ENCODE data around the gene FCRLA. TPM values are rescaled to one million over a fixed set of nuclear protein-coding genes. Genes with fewer than 3 reads are reported as not detected.
"Not testable (repeated sequence)": the region's sequence is repeated elsewhere in the genome, so short reads cannot be mapped to it uniquely, and the experiment has no call there.

The FCRLA gene, protein sequence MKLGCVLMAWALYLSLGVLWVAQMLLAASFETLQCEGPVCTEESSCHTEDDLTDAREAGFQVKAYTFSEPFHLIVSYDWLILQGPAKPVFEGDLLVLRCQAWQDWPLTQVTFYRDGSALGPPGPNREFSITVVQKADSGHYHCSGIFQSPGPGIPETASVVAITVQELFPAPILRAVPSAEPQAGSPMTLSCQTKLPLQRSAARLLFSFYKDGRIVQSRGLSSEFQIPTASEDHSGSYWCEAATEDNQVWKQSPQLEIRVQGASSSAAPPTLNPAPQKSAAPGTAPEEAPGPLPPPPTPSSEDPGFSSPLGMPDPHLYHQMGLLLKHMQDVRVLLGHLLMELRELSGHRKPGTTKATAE
- total RNA-seq: 1.1 TPM

DNA sequence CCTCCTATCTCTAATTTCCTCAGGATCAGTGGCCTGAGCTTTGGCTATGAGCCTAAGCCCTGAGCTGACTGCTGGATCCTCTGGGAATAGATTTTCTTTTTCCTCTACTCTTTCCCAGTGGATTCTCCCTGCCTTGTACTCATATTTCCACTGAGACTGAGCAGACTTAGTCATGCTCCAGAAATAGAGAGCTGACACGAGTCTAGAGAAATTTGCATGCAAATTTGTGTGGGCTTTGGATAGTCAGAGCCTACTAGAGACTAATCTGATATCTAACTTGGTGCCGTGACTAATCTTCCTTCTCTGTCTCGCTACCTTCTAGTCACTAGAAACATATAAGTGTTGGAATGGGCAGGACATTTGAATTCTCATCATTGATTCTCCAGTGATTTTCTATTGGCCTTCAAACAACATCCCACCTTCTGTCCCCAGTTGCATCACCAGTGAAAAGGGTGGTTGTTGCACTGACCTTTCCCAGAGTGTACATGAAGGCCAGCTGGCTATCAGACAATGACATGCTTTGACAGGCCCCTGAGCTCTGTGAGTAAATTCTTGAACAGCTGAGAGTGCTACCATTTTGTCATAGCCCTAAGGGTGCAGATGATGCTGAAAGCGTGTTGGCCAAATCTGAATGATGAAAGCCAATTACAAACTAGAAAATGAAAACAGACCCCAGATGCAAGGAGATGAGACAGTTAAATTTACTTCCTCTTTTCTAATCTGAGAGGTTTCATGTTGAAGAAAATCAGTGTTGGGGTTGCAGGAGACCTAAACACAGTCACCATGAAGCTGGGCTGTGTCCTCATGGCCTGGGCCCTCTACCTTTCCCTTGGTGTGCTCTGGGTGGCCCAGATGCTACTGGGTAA, at the start of gene FCRLA:
Gene FCRLA, plus strand, starts transcription at position 748 of the 866 bp plus-strand sequence. Its CDS starts 36 bp downstream, at position 784.
- peak in 1 of 3 donors; percentile 66 for DNase-seq (ENCODE audit: low read depth in 2 of 3, low spot score in 2 of 3)

DNA sequence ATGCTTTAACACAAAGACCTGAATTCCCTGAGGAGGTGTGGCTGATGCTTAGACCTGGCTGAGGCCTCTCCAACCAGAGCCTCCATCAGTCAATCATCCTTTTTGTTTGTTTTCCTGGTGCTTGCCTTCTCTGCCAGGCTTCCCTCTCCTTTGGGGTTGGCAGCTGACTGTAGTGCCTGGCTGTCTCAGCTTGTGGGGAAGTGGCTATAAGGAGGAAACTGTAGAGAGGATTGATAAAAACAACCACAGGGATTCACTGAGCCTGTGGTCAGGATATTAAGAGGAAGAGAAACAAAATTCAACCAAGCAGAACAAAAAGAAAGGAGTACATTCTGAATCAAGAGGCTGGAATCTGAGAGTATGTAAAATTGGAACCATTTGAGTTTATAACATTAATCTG, 48.5 kb upstream of the FCRLA start:
- DNase-seq (ENCODE audit: low read depth in 2 of 3, low spot score in 2 of 3): not testable (repeated sequence)

DNA sequence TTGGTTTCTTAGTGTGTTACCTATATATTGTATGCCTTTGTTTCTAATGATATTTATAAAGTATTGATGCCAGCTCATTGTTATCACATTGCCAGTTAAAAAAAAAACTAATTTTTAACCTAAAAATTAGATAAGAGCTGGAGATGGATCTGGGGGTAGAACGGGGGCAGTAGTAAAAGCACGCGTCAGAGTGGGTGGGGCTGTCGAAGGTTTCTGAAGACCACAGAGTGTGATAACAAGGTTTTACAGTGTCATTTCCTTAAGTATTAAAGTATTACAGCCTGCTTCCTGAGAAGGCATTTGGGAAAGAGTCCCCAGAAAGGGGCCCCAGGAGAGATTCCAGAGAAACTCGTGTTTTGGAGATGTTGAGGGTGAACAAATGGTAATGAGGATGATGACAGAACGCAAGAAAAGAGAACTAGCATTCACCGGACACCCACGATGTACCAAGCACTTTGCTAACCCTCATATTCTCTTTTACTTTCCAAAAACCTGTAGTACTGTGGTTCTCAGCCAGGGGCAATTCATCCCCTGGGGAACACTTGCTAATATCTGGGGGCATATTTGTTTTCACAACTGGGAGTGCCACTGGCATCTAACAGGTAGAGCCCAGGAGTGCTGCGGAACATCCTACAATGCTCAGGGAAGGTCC, 45.2 kb upstream of the FCRLA start:
- not testable (repeated sequence) for DNase-seq (ENCODE audit: low read depth in 2 of 3, low spot score in 2 of 3)

DNA sequence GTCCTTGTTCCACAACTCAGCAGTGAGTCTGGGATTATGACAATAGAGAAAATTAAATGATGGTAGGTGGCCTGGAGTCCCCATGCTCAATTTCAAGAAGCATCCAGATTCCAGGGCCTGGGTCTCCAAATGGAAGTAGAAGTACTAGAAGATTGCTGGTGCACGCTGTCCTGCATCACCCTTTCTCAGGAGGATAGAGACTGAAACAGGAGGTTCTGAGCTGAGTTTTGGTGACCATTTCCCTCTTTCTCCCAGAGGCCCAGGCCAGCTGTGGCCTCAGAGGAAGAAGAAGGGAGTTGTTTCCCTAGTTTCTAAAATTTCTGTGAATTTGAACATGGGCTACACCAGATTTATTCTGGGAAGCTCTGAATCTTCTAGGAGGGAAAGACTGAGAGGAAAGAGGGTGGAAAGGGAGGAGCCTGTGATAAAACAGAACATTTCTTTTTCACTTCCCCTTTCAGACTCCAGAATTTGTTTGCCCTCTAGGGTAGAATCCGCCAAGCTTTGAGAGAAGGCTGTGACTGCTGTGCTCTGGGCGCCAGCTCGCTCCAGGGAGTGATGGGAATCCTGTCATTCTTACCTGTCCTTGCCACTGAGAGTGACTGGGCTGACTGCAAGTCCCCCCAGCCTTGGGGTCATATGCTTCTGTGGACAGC, 44.2 kb upstream of the FCRLA start, which contains the start of gene FCGR2B:
Gene FCGR2B, plus strand, starts transcription at position 460 of the 656 bp plus-strand sequence. Its CDS starts 99 bp downstream, at position 559.
- not testable (repeated sequence) for DNase-seq (ENCODE audit: low read depth in 2 of 3, low spot score in 2 of 3)

DNA sequence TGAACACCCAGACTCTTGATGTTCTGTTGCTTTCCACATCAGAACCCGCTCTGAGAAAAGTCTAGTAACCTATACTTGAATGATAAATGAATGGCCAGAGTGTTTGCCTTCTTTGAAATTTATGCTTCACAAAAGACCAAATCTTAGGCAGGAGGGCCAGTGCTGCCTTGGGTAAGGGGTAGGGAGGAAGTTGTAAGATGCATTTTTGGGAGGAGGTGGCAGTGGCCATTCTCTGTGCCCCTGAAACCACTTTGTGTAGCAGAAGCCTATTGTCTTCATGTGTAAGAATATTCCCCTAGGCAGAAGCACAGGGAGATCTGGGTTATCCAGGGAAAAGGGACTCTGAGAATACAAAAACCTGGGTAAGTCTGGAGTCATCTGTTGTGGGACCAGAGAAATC, 43.5 kb upstream of the FCRLA start:
- DNase-seq (ENCODE audit: low read depth in 2 of 3, low spot score in 2 of 3): not testable (repeated sequence)

DNA sequence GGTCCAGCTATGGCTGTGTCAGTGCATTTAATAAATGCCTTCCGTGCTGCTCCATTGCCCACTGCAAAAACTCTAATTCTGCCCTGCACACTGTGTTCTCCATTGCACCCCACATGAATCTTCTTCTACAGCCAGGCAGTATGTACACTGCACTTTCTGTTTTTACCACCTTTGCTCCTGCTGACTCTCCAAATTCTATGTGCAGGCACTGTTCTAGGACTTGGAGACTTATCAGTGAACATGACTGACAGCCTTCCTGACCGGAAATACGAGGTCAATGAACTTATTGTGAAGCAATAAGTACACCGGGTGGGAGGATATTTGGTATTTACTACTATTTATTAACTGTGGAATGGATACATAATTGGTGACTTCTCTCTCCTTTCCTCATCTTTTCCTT, 42.3 kb upstream of the FCRLA start:
- not testable (repeated sequence) for DNase-seq (ENCODE audit: low read depth in 2 of 3, low spot score in 2 of 3)

DNA sequence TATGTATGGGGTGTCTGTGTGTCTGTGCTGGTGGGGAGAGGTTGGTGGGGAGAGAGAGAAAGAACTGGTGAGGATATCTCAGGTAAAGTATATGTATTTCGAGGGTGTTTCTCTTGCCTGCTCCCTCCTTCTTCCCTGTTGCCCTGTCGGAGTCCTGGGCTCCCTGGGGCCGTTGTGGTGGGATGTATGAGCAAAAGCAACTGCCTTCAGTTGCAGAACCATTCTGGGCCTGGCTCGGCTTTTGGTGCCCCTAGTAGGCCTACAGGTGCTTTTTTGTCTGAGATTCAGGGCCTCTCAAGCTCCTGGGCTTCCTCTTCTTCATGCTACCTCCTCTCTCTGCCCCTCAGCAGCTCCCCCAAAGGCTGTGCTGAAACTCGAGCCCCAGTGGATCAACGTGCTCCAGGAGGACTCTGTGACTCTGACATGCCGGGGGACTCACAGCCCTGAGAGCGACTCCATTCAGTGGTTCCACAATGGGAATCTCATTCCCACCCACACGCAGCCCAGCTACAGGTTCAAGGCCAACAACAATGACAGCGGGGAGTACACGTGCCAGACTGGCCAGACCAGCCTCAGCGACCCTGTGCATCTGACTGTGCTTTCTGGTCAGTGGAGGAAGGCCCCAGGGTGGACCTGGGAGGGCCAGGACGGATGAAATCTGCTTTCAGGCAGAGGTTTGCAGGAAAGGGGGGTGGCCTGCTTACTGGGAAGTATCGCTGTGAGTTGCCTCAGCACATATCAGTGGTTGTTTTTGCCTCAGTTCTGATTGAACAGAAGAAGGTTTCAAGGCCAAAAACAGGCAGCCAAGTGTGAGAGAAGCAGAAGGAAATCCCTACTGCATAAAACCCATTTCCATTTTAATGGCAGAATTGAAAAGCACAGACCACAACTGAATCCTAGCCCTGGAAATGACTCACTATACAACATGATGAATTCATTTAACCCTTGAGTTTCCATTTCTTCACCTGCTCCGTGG, 35.7 kb upstream of the FCRLA start:
- DNase-seq (ENCODE audit: low read depth in 2 of 3, low spot score in 2 of 3): not testable (repeated sequence)

DNA sequence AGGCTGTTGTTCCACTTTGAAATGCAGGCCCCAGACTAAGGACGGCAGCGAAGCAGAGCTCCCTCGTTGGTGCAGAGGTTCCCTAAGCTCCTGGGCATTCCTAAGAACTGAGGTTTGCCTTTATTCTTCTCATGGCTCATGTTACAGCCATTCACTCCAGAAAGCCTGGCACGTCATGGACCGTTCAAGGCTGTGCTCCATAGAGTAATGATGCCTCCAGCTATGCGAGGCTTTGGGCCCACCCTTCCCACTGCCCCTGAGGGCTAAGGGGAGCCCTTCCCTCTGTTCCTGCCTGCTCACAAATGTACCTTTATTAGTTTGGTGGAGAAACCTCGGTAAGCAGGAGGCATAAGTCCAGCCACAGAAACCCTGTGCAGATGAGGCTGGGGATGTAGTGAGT, 33.6 kb upstream of the FCRLA start:
- DNase-seq (ENCODE audit: low read depth in 2 of 3, low spot score in 2 of 3): not testable (repeated sequence)

DNA sequence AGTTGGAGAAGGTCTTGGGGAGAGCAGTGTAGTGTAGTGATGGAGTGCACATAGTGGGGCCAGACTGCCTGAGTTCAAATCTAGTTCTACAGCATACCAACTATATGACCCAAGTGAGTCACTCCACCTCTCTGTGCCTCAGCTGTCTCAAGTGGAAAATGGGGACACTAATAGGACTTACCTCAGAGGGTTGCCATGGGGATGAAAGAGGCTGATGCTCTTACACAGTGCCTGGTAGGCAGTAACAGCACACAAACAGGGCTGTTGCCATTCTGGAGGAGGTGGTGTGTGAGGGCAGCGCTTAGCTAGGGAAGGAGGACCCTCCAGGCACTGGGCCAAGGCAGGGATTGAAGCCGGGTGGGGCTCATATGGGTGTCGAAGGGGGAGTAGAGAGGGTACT, 32.6 kb upstream of the FCRLA start:
- DNase-seq (ENCODE audit: low read depth in 2 of 3, low spot score in 2 of 3): not testable (repeated sequence)

DNA sequence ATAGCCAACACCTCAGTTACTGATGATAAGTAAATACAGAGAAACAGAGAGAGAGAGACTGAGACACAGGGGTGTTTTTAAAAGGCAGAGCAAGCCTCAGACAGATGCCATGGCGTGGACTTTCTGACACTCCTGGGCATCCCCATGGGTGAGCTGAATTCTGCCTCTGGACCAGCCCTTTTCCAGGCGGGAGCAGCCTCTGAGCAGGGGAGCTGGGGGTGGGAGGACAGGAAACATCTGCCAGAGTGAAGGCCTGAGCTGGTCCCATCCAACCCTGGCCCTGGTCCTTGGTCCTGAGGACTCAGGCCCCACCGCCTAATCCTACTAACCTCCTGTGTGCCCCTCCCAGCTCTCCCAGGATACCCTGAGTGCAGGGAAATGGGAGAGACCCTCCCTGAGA, 32.1 kb upstream of the FCRLA start:
- DNase-seq (ENCODE audit: low read depth in 2 of 3, low spot score in 2 of 3): not testable (repeated sequence)

DNA sequence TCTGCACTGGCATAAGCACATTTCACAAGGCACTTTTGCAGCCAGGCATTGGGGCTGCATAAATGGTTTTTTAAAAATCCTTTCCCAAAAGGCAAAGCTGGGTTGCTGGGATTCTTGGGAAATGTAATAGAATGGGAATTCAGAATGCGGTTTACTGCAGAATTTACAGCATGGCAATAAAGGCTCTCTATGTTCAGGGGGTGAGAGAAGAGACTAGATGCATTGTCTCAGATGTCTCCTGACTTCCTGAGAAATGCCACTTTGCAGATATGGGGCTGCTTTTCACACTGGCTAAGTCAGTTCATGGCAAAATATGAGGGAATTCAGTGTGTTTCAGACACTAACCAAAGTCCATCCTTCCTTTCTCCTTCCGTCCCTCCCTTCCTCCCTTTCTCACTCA, 30.6 kb upstream of the FCRLA start:
- DNase-seq (ENCODE audit: low read depth in 2 of 3, low spot score in 2 of 3): no peak

DNA sequence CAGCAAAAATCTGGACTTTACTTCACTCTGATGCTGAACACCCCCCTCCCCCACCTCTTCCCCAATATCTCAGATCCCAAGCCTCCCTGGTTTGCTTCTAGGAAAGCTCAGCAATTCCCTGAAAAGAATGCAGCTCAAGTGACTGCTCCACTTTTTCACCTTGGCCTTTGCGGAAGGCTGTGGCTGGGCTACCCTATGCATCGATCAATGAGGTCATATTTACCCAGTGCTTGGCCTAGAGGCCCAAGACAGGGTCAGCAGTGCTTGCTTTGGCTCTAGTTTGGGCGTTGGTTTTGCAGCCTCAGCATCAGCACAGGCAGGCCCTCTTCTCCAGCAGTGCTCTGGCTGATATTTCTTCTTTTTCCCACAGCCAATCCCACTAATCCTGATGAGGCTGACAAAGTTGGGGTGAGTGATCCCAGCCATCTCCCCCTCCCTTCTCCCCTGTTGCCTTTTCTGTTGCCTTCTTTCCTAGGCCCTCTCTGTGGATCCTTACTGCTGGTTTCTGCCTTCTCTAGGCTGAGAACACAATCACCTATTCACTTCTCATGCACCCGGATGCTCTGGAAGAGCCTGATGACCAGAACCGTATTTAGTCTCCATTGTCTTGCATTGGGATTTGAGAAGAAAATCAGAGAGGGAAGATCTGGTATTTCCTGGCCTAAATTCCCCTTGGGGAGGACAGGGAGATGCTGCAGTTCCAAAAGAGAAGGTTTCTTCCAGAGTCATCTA, 29.9 kb upstream of the FCRLA start:
- DNase-seq (ENCODE audit: low read depth in 2 of 3, low spot score in 2 of 3): no peak

DNA sequence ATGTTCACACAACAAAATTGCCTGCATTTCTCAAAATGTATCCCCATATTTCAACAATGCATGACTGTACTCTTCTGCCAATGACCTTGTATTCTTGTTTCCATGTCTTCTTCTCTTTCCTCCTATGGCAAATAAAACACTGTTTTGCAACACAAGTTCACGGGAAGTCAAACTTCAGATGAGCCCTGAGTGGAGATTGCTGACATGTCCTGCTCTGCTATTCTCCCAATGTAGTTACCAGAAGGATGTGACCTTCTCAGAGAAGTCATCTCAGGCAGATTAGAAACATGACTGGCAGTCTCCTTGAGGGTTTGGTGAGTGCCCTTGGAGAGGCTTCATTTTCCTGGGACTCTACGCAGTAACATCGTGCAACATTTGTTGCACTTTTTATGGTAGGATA, 28.5 kb upstream of the FCRLA start:
- no peak for DNase-seq (ENCODE audit: low read depth in 2 of 3, low spot score in 2 of 3)

DNA sequence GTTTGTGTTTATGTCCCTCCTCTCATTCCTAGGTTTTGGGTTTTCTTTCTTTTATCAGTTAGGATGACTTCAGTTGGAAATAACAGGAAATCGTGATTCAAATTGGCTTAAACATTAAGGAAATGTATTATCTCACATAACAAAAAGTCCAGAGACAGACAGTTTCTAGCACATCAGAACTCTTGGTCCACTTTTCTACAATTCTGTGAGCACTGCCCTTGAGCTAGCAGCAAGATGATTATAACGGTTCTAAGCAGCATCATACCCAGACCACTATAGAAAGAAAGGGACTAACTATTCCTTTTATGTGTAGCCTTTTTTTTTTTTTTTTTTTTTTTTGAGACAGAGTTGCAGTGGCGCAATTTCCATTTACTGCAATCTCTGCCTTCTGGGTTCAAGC, 25.1 kb upstream of the FCRLA start:
- DNase-seq (ENCODE audit: low read depth in 2 of 3, low spot score in 2 of 3): no peak

DNA sequence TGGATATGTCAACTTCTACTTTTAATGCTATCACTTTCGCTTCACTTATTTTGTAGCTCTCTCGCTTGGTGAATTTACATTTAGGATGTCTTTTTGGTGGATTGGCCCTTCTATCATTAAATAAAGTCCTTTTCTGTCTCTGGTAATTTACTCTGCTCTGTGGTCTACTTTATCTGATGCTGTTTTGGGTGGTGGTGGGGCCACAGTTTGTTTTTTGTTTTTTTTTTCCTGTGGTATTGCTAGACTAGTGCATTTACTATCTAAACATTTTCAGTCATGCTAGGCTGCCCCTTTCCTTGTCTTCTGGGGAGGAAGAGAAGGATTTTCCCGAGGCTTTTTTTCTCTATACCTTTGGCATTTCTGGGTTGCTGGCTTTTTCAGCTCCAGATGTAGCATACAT, 18.1 kb upstream of the FCRLA start:
- DNase-seq (ENCODE audit: low read depth in 2 of 3, low spot score in 2 of 3): no peak

DNA sequence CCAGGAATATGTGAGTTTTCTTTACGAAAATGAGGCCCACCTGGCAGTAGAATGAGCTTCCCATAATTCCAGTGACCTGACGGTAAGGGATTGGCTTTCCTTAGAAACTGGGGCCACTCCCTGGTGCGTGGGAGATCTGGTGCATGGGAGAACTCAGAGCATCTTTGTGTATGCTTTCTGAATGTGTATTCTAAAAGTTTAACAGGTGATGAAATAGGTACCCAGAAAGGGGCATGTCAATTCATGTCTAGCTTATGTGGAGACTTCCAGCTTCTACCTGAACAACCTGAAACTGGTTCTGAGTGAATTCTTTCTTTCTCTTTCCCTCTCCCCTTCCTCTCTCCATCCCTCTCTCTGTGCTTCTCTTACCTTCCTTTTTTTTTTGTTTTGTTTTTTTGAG, 15.2 kb upstream of the FCRLA start:
- no peak for DNase-seq (ENCODE audit: low read depth in 2 of 3, low spot score in 2 of 3)

DNA sequence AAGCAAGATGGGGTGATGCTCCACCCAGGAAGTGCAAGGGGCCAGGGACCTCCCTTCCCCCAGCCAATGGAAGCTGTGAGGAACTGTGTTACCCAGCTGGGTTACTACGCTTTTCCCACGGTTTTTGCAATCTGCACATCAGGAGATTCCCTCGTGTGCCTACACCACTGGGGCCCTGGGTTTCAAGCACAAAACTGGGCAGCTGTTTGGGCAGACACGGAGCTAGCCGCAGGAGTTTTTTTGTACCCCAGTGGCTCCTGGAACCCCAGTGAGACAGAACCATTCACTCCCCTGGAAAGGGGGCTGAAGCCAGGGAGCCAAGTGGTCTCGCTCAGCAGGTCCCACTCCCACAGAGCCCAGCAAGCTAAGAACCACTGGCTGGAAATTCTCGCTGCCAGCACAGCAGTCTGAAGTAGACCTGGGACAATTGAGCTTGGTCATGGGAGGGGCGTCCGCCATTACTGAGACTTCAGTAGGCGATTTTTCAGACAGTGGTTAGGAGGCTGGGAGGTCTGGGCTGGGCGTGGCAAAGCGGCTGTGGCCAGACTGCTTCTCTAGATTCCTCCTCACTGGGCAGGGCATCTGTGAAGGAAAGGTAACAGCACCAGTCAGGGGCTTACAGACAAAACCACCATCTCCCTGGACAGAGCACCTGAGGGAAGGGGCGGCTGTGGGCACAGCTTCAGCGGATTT, 13.9 kb upstream of the FCRLA start:
- not testable (repeated sequence) for DNase-seq (ENCODE audit: low read depth in 2 of 3, low spot score in 2 of 3)

DNA sequence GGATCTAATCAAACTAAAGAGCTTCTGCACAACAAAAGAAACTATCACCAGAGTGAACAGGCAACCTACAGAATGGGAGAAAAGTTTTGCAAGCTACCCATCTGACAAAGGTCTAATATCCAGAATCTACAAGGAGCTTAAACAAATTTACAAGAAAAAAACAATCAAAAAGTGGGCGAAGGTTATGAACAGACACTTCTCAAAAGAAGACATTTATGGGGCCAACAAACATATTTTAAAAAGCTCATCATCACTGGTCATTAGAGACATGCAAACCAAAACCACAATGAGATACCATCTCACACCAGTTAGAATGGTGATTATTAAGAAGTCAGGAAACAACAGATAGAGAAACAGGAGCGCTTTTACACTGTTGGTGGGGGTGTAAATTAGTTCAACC, 8.7 kb upstream of the FCRLA start:
- not testable (repeated sequence) for DNase-seq (ENCODE audit: low read depth in 2 of 3, low spot score in 2 of 3)
